Measurements from ENCODE around the gene RACK1. TPM values are rescaled to one million over a fixed set of nuclear protein-coding genes. Genes with fewer than 3 reads are reported as not detected.

RACK1 gene
- polyA plus RNA-seq, 1 of the 3 experiments (the other 2 are of a cell fraction) = 4,715 TPM

- TF ChIP-seq RXRA (IDR thresholded peaks at IDR 0.05; ENCODE audit: borderline replicate concordance, low read depth) = no peak
- no peak for TF ChIP-seq MEF2A (IDR thresholded peaks at IDR 0.05; ENCODE audit: borderline replicate concordance, low read depth)
- no peak for TF ChIP-seq EP300 (IDR thresholded peaks at IDR 0.05; ENCODE audit: borderline replicate concordance in 1 of 2, low read depth in 1 of 2, low read length in 1 of 2)
- TF ChIP-seq TAF1 (IDR thresholded peaks at IDR 0.05; ENCODE audit: borderline replicate concordance, low read depth, low read length) = no peak
- TF ChIP-seq POLR2AphosphoS5 (IDR thresholded peaks at IDR 0.05; ENCODE audit: low read depth, low read length) = no peak
These were observed 37.7 kb downstream of the RACK1 start (continued) for GRCh38 chr5:181205761-181206649.

DNA sequence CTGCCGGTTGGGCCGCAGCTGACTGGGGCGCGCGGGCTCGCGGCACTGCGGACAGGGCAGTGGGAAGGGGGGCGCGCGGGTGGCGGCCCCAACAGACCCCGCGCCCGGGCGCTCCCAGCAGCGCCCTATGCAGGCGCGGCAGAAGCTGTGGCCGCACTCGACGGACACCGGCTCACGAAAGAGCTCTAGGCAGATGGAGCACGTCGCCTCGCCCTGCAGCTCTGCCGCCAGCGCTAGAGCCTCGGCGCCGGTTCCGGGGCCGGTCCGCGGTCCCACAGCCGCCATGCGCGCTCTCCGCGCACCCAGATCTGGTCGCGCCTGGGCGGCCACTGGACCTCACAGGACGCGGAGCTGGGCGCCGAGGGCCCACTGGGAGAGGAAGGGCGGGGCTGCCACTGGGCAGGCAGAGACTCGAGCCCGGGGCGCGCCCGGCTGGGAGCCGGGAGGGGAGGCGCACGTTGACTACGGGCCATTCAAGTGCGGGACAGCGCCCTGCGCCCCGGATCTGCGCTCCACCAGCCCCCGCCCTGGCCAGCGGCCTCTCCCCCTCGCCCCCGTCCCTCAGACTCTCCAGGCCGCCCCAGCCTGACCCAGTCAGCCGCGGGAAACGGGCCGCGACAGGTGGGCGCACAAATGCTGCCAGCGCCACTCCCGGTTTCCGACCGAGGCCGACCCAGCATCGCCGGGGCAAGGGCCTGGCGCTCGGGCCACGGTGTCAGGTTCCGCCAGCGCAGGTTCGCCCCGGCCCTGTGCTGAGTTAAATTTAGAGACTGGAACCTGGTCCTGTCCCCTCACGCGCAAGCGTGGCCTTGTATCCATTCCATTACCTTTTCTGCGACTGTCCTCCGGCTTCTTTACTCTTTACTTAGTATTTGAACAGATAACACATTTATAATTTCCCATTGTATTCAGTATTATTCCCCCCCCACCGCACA, 38.6 kb downstream of the RACK1 start, which contains the start of gene TRIM7:
Gene TRIM7, minus strand, starts transcription at position 371 of the 935 bp plus-strand sequence. Its CDS starts 86 bp downstream, at position 285.
- 8% methylated on average over 32 of the region's 94 CpGs for WGBS (ENCODE audit: low lambda C conversion rate)
- no peaks in the 10 kb centered on the region for H3K36me3 ChIP-seq (replicated peaks in 1 of 2; ENCODE audit: control insufficient read depth in 1 of 2, insufficient read depth in 2 of 2, low read length in 1 of 2)
- H3K4me3 ChIP-seq (ENCODE audit: low read depth in 2 of 2, low read length in 1 of 2) = peak within 1 kb of the TSS; percentile 62 to 75
- H3K79me2 ChIP-seq (ENCODE audit: insufficient read depth) = no peaks in the 10 kb centered on the region
- H3K4me1 ChIP-seq (ENCODE audit: control insufficient read depth in 1 of 2, insufficient read depth in 2 of 2, low read depth in 1 of 2, low read length in 1 of 2) = peaks cover 0 to 21% of the 10 kb centered on the region in 2 experiments; a peak in 1 of 4 replicates
- no peaks in the 10 kb centered on the region for H3K9me3 ChIP-seq
- POLR2A ChIA-PET = interaction anchor here (0.9 to 1.1 kb wide), 3 partner anchors 12 to 39 kb away, joined by 3 read pairs; partner anchors contain the start of gene RACK1
- peaks cover 27% of the 10 kb centered on the region for H3F3A ChIP-seq (replicated peaks; ENCODE audit: insufficient read depth)
- peak within 1 kb of the TSS; percentile 83 for H2AFZ ChIP-seq (ENCODE audit: low read depth)
- H4K20me1 ChIP-seq (ENCODE audit: insufficient read depth) = no peaks in the 10 kb centered on the region; the same call in 1 of the 2 replicates
- no peaks in the 10 kb centered on the region for H3K9me2 ChIP-seq
- DNase-seq = peak; percentile 72
- TF ChIP-seq GATA2 (CRISPR knock-in tag; IDR thresholded peaks at IDR 0.05) (no peak), SIN3A (IDR thresholded peaks at IDR 0.05; ENCODE audit: borderline replicate concordance, low read depth, low read length) (no peak), NRF1 (IDR thresholded peaks at IDR 0.05; ENCODE audit: low read depth, low read length) (no peak), RFX5 (IDR thresholded peaks at IDR 0.05; ENCODE audit: low read length) (no peak), GABPA (IDR thresholded peaks at IDR 0.05; ENCODE audit: low read depth) (no peak), FOXM1 (IDR thresholded peaks at IDR 0.05; ENCODE audit: low read depth) (no peak), MEF2A (IDR thresholded peaks at IDR 0.05; ENCODE audit: borderline replicate concordance, low read depth) (no peak), EZH2phosphoT487 (IDR thresholded peaks at IDR 0.05; ENCODE audit: borderline replicate concordance, low read depth) (no peak), ELF1 (IDR thresholded peaks at IDR 0.05) (no peak), USF2 (IDR thresholded peaks at IDR 0.05; ENCODE audit: borderline replicate concordance, low read depth, low read length) (no peak)
- TF ChIP-seq, protein P1, sequence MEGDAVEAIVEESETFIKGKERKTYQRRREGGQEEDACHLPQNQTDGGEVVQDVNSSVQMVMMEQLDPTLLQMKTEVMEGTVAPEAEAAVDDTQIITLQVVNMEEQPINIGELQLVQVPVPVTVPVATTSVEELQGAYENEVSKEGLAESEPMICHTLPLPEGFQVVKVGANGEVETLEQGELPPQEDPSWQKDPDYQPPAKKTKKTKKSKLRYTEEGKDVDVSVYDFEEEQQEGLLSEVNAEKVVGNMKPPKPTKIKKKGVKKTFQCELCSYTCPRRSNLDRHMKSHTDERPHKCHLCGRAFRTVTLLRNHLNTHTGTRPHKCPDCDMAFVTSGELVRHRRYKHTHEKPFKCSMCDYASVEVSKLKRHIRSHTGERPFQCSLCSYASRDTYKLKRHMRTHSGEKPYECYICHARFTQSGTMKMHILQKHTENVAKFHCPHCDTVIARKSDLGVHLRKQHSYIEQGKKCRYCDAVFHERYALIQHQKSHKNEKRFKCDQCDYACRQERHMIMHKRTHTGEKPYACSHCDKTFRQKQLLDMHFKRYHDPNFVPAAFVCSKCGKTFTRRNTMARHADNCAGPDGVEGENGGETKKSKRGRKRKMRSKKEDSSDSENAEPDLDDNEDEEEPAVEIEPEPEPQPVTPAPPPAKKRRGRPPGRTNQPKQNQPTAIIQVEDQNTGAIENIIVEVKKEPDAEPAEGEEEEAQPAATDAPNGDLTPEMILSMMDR (IDR thresholded peaks at IDR 0.05) = no peak
- TF ChIP-seq, protein P2, sequence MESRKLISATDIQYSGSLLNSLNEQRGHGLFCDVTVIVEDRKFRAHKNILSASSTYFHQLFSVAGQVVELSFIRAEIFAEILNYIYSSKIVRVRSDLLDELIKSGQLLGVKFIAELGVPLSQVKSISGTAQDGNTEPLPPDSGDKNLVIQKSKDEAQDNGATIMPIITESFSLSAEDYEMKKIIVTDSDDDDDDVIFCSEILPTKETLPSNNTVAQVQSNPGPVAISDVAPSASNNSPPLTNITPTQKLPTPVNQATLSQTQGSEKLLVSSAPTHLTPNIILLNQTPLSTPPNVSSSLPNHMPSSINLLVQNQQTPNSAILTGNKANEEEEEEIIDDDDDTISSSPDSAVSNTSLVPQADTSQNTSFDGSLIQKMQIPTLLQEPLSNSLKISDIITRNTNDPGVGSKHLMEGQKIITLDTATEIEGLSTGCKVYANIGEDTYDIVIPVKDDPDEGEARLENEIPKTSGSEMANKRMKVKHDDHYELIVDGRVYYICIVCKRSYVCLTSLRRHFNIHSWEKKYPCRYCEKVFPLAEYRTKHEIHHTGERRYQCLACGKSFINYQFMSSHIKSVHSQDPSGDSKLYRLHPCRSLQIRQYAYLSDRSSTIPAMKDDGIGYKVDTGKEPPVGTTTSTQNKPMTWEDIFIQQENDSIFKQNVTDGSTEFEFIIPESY (IDR thresholded peaks at IDR 0.05; ENCODE audit: borderline replicate concordance, low read depth) = no peak
- no peak within 1 kb of the TSS; a peak in 1 of 4 replicates for H3K27ac ChIP-seq (ENCODE audit: low read depth in 2 of 2, low read length in 1 of 2)
- peak within 1 kb of the TSS; percentile 80 for H3K4me2 ChIP-seq
- no peaks in the 10 kb centered on the region for H3K27me3 ChIP-seq (ENCODE audit: insufficient read depth)
- CTCF ChIA-PET = interaction anchor here (1.0 to 6.5 kb wide), 6 partner anchors 10 to 37 kb away, joined by 3 to 72 read pairs (median 6); no protein-coding TSS in a partner anchor
- peak within 1 kb of the TSS; percentile 41; the same call in 1 of the 2 replicates for H3K9ac ChIP-seq
